Duodenal mucosa (tissue), 2 donors: Measurements from ENCODE around the gene DDX31.

Experiments
- H3K27ac ChIP-seq: one replicate; pipeline ENCODE4 v1.7.0; 2013; ENCODE audit warnings: low read depth, low read length
- H3K27me3 ChIP-seq, 2 donors: one replicate each; pipeline ENCODE4 v1.7.0; 2013; ENCODE audit warnings: low read length in 2 of 2, control low read depth in 1 of 2; ENCODE audit not compliant: insufficient read depth in 2 of 2, control insufficient read depth in 1 of 2
- H3K36me3 ChIP-seq, 2 donors: one replicate each; pipeline ENCODE4 v1.7.0; 2013; ENCODE audit warnings: low read length in 2 of 2, control low read depth in 1 of 2; ENCODE audit not compliant: insufficient read depth in 2 of 2, control insufficient read depth in 1 of 2
- H3K4me1 ChIP-seq, 2 donors: one replicate each; pipeline ENCODE4 v1.7.0; 2013; ENCODE audit warnings: low read length in 2 of 2, control low read depth in 1 of 2; ENCODE audit not compliant: insufficient read depth in 2 of 2, control insufficient read depth in 1 of 2
- H3K4me3 ChIP-seq, 2 donors: one replicate each; pipeline ENCODE4 v1.7.0; 2013; ENCODE audit warnings: low read length in 2 of 2, low read depth in 1 of 2
- H3K9ac ChIP-seq, 2 donors: one replicate each; pipeline ENCODE4 v1.7.0; 2013; ENCODE audit warnings: low read length in 2 of 2, low read depth in 1 of 2
- H3K9me3 ChIP-seq, 2 donors: one replicate each; pipeline ENCODE4 v1.7.0; 2013; ENCODE audit warnings: low read length in 2 of 2, control low read depth in 1 of 2; ENCODE audit not compliant: control insufficient read depth in 1 of 2

The DDX31 gene

DNA sequence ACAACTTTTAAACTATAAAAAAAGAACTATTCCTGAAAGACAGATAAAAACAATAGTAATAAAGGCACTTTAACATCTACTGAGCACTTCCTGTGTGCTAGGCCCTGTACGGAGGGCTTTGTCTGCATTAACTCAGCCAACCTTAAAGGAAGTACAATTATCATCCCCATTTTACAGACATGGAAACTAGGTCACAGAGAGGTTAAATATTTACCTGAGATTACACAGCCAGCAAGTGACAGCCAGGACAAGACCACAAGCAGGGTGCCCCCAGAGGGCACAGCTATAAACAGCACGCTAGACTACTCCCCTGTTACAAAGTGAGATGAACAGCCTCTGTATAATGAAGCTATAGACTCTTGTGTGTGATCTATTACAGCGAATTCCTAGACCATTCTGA, 25.5 kb downstream of the DDX31 start:
- H3K4me3 ChIP-seq: no peak overlapping the region
- no peaks in the 10 kb centered on the region for H3K9me3 ChIP-seq
- no peak overlapping the region for H3K9ac ChIP-seq
- H3K4me1 ChIP-seq: no peaks in the 10 kb centered on the region
- no peaks in the 10 kb centered on the region for H3K27me3 ChIP-seq
- no peak overlapping the region for H3K27ac ChIP-seq
- peaks cover 31 to 59% of the 10 kb centered on the region in 2 donors for H3K36me3 ChIP-seq

DNA sequence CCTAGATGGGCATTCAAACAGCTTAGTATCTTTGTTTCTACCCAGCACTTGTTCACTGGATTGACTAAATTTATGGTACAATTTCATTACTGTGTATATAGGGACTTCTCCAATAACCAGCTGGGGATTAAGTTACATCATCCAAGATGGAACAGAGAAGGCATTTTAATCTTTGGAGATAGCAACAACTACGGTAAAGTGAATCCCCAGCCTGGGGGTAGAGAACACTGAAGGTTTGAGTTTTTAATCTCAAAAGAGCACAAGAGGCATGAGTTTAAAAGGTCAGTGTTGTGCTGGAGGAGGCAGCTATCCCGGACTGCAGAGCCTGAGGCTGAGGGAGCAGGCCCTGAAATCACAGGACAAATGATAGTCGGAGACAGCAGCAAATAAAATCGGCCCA, 28.6 kb downstream of the DDX31 start:
- Histone ChIP-seq H3K27ac (no peak overlapping the region), H3K9ac (no peak overlapping the region), H3K27me3 (no peaks in the 10 kb centered on the region), H3K4me1 (no peaks in the 10 kb centered on the region), H3K36me3 (peaks cover 16 to 53% of the 10 kb centered on the region in 2 donors), H3K9me3 (no peaks in the 10 kb centered on the region), H3K4me3 (no peak overlapping the region)

DNA sequence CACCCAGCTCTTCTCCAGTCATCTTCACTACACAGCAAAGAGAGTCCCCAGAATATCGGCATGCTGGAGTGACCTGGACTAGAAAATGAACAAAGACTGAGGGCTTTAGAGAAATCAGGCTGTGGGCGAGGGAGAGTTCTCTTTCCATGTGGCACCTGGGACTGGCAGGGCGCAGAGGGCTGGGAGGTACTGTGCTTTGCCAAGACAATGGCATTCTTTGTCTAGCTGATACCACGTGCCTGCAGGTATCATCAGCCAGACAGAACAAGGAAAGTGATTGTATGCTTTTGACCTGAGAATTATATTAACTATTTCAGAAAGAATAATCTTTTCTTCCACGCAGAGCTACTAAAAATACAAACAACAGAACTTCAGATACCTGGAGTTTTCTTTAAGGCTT, 30.5 kb downstream of the DDX31 start:
- Histone ChIP-seq H3K9ac (no peak overlapping the region), H3K4me3 (no peak overlapping the region), H3K9me3 (no peaks in the 10 kb centered on the region), H3K27ac (no peak overlapping the region), H3K4me1 (no peaks in the 10 kb centered on the region), H3K27me3 (no peaks in the 10 kb centered on the region), H3K36me3 (peaks cover 6 to 44% of the 10 kb centered on the region in 2 donors)

DNA sequence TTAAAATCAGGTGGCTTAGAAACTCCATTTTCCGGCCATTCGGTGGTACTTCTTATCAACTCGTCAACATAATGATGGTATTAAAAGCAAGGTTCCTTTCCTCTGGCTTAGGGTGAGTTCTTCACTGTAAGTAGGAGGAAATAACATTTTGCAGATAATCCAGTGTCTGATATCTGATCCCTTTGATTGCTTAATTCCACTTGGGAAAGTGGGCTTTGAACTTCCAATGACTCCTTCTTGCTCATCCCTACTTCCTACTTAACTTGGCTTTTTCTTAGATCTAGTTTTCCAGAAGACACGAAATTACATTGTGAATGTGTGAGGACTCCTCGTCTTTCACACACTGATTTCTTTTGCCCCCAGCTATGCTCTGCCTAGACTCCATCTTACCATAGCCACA, 31.5 kb downstream of the DDX31 start:
- no peak overlapping the region for H3K27ac ChIP-seq
- no peak overlapping the region for H3K4me3 ChIP-seq
- H3K36me3 ChIP-seq: peaks cover 5 to 42% of the 10 kb centered on the region in 2 donors

DNA sequence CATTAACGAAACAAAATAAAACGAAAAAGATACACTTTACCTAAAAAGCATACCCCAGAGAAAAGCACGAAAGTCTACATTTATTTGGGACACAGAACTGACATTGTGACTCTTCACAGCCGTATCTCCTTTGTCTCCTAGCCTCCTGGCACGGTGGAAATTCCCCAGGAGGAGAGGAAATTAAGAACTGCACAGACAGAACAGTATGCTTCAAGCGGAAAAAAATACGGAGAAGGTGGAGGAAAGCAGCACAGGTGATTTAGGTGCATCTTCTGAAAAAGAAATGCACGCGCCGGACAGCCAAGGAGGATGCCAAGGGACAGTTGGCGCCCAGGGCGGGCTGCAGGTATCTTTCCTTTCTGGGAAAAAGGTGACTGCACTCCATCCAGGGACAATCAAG, 32.0 kb downstream of the DDX31 start:
- Histone ChIP-seq H3K27ac (no peak overlapping the region), H3K4me3 (no peak overlapping the region), H3K27me3 (no peaks in the 10 kb centered on the region), H3K4me1 (no peaks in the 10 kb centered on the region), H3K36me3 (peaks cover 5 to 42% of the 10 kb centered on the region in 2 donors), H3K9ac (no peak overlapping the region), H3K9me3 (no peaks in the 10 kb centered on the region)

More for the DNA sequence above, 31.5 kb downstream of the DDX31 start:
- Histone ChIP-seq H3K9me3 (no peaks in the 10 kb centered on the region), H3K27me3 (no peaks in the 10 kb centered on the region), H3K9ac (no peak overlapping the region), H3K4me1 (no peaks in the 10 kb centered on the region)

DNA sequence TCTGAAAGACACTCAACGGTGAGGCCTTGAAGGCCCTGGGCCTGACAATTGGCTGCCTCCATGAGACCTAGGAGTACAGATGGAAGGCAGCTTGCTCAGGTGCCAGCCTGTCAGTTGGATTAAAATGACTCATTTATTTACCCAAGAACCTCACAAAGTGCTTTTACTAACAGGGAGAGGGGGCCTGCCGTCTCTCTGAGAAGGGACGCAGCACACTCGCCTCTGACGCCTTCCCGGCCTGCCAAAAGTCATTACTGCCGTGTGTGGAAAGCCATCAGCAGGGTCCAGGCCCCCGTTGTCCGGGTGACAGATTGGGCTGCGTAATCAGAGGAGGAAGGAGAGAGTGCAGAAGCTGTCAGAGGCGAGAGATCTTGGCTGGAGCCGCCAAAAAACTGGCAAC, 32.4 kb downstream of the DDX31 start:
- no peak overlapping the region for H3K4me3 ChIP-seq
- H3K27me3 ChIP-seq: no peaks in the 10 kb centered on the region
- no peak overlapping the region for H3K27ac ChIP-seq
- H3K36me3 ChIP-seq: peaks cover 5 to 42% of the 10 kb centered on the region in 2 donors
- no peak overlapping the region for H3K9ac ChIP-seq
- no peaks in the 10 kb centered on the region for H3K9me3 ChIP-seq
- H3K4me1 ChIP-seq: no peaks in the 10 kb centered on the region

DNA sequence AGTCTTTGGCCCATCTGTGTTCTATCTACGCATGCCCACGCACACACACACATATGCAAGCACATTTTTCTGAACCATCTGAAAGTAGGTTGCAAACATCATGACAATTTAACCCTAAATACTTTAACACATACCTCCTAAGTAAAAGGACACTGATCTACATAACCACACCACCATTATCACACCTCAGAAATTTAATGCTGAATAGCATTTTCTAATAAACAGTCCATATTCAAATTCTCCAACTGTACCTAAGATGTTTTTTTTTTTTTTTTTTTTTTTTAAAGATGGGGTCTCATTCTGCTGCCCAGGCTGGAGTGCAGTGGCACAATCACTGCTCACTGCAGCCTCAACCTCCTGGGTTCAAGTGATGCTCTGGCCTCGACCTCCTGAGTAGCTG, 35.5 kb downstream of the DDX31 start:
- Histone ChIP-seq H3K4me1 (no peaks in the 10 kb centered on the region), H3K36me3 (peaks cover 9 to 47% of the 10 kb centered on the region in 2 donors), H3K4me3 (no peak overlapping the region), H3K9ac (no peak overlapping the region), H3K27ac (no peak overlapping the region), H3K9me3 (no peaks in the 10 kb centered on the region), H3K27me3 (no peaks in the 10 kb centered on the region)

DNA sequence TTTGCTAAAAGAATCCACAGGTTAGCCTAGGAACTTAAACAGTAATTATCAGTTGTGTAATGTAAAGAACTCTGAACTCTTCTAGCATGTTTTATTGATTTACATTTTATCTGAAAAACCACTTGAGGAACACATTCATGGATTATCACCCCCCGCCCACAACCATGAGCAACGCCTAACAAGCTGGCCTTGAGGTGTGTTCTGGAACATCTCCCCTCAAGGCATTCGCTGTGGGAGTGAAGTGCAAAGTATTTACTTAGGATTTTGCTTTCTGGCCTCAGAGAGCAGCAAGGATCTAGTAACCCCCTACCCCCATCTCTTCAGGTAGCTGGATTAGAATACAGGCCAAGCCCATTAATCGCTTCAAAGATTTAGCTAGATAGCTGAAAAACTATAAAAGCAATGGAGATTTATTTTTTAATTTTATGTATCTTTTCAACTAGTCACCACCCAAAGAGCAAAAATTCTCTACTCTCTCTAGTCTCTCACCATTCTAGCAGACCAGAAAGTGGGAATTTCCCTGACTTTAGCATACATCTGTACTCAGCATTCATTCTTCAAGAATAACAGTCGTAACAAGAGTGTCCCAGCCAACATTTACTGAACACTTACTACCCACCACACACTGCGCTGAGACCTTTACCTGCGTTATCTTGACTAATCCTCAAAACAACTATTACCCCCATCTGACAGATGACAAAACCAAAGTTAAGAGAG, 37.2 kb downstream of the DDX31 start:
- H3K4me3 ChIP-seq: no peak overlapping the region
- H3K27ac ChIP-seq: no peak overlapping the region
- peaks cover 13 to 47% of the 10 kb centered on the region in 2 donors for H3K36me3 ChIP-seq
- no peak overlapping the region for H3K9ac ChIP-seq
- no peaks in the 10 kb centered on the region for H3K9me3 ChIP-seq
- H3K27me3 ChIP-seq: no peaks in the 10 kb centered on the region
- H3K4me1 ChIP-seq: no peaks in the 10 kb centered on the region

DNA sequence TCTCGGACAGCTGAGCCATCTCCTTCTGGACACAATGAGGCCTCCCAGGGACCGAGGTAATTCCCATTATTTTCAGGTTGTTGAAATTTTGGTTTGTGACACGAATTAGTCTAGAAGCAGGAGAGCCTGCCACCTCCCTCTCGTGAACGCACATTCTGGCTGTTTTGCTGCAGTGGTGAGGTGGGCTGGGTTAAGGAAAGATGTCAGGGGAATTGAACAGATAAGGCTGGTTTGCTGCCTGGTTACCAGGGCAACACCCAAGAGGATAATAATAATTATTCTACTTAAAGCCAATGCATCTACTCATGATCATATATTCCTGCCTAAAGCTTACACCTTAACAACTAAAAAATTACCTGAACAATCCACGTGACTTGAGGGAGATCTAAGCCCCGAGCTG, 38.1 kb downstream of the DDX31 start:
- no peak overlapping the region for H3K4me3 ChIP-seq
- H3K4me1 ChIP-seq: no peaks in the 10 kb centered on the region
- H3K27ac ChIP-seq: no peak overlapping the region
- H3K27me3 ChIP-seq: no peaks in the 10 kb centered on the region
- H3K9ac ChIP-seq: no peak overlapping the region
- H3K36me3 ChIP-seq: peaks cover 13 to 45% of the 10 kb centered on the region in 2 donors
- H3K9me3 ChIP-seq: no peaks in the 10 kb centered on the region

DNA sequence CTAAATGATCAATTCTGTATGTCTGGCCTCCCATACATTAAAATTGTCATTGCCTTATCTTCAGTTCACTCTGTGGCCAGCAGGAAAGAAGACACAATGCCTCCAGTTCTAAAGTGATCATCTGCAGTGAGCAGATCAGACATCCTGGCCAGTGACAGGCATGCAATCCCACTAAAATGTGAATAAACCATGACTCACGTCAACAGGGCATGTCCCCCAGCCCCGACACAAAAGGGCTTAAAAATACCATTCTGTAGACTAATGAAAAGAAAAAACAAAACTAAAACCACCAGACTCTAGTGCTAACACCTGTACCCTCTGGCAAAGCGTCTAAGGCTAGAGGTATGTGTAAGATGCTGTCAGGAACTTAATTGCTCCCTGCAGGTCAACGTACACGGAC, 38.5 kb downstream of the DDX31 start:
- H3K36me3 ChIP-seq: peaks cover 14 to 44% of the 10 kb centered on the region in 2 donors

More for the DNA sequence above, 38.5 kb downstream of the DDX31 start:
- H3K27me3 ChIP-seq: no peaks in the 10 kb centered on the region
- H3K9me3 ChIP-seq: no peaks in the 10 kb centered on the region
- H3K27ac ChIP-seq: no peak overlapping the region
- no peaks in the 10 kb centered on the region for H3K4me1 ChIP-seq
- no peak overlapping the region for H3K9ac ChIP-seq
- H3K4me3 ChIP-seq: no peak overlapping the region
